Measurements from ENCODE around the gene SERTM1.

DNA sequence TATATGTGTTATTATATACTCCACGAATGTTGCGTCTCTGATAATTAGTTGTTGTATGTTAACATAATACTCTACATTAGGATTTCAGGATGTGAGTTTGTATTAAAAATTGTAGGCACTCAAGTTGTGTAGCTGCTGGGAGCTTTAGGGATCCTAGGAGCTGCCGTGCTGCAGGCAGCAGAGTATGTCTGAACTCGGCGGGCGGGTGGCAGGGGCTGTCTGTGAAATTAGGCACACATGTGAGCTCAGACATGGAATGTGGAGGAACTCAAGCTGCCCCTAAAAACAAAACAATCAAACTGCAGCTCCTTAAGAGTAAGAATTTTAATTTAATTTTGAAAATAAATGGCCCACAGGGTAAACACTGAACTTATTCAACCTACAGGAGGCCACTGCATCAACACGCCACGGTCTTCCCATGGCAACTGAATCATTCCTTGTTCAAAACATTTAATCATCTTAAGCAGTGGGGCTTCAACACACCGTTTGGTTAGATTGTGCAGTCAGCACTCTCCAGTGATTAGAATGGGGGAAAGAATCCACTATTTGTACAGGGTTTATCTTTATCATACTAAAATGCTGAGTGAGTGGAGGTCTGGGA lies 22.7 kb downstream of the SERTM1 start:
- TF ChIP-seq CTCF (IDR thresholded peaks at IDR 0.05; ENCODE audit: low read depth, low read length, missing input control) (no peak), EGR1 (IDR thresholded peaks at IDR 0.05; ENCODE audit: low read depth in 2 of 2) (no peak), RAD21 (IDR thresholded peaks at IDR 0.05) (no peak), YY1 (IDR thresholded peaks at IDR 0.05) (no peak), TAF1 (conservative IDR thresholded peaks at IDR 0.05) (no peak), GABPA (IDR thresholded peaks at IDR 0.05 in 1 of 2, conservative IDR thresholded peaks at IDR 0.05 in 1 of 2) (no peak), FOXA1 (IDR thresholded peaks at IDR 0.05) (no peak), SP1 (IDR thresholded peaks at IDR 0.05) (no peak), NR2F2 (IDR thresholded peaks at IDR 0.05) (no peak)
- TF ChIP-seq, protein P1, sequence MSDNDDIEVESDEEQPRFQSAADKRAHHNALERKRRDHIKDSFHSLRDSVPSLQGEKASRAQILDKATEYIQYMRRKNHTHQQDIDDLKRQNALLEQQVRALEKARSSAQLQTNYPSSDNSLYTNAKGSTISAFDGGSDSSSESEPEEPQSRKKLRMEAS (IDR thresholded peaks at IDR 0.05), result no peak
- TF ChIP-seq, protein P2, sequence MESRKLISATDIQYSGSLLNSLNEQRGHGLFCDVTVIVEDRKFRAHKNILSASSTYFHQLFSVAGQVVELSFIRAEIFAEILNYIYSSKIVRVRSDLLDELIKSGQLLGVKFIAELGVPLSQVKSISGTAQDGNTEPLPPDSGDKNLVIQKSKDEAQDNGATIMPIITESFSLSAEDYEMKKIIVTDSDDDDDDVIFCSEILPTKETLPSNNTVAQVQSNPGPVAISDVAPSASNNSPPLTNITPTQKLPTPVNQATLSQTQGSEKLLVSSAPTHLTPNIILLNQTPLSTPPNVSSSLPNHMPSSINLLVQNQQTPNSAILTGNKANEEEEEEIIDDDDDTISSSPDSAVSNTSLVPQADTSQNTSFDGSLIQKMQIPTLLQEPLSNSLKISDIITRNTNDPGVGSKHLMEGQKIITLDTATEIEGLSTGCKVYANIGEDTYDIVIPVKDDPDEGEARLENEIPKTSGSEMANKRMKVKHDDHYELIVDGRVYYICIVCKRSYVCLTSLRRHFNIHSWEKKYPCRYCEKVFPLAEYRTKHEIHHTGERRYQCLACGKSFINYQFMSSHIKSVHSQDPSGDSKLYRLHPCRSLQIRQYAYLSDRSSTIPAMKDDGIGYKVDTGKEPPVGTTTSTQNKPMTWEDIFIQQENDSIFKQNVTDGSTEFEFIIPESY (IDR thresholded peaks at IDR 0.05), result no peak
- TF ChIP-seq, protein P3, sequence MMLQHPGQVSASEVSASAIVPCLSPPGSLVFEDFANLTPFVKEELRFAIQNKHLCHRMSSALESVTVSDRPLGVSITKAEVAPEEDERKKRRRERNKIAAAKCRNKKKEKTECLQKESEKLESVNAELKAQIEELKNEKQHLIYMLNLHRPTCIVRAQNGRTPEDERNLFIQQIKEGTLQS (IDR thresholded peaks at IDR 0.05), result no peak
- TF ChIP-seq, protein P4, sequence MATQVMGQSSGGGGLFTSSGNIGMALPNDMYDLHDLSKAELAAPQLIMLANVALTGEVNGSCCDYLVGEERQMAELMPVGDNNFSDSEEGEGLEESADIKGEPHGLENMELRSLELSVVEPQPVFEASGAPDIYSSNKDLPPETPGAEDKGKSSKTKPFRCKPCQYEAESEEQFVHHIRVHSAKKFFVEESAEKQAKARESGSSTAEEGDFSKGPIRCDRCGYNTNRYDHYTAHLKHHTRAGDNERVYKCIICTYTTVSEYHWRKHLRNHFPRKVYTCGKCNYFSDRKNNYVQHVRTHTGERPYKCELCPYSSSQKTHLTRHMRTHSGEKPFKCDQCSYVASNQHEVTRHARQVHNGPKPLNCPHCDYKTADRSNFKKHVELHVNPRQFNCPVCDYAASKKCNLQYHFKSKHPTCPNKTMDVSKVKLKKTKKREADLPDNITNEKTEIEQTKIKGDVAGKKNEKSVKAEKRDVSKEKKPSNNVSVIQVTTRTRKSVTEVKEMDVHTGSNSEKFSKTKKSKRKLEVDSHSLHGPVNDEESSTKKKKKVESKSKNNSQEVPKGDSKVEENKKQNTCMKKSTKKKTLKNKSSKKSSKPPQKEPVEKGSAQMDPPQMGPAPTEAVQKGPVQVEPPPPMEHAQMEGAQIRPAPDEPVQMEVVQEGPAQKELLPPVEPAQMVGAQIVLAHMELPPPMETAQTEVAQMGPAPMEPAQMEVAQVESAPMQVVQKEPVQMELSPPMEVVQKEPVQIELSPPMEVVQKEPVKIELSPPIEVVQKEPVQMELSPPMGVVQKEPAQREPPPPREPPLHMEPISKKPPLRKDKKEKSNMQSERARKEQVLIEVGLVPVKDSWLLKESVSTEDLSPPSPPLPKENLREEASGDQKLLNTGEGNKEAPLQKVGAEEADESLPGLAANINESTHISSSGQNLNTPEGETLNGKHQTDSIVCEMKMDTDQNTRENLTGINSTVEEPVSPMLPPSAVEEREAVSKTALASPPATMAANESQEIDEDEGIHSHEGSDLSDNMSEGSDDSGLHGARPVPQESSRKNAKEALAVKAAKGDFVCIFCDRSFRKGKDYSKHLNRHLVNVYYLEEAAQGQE (IDR thresholded peaks at IDR 0.05), result no peak
